Cerebellar cortex (tissue), 1 donor: Measurements from ENCODE around the gene EHD1.

Experiments used
- DNase-seq: peaks from one replicate; pipeline ENCODE4 v3.0.0-alpha.2; 2015; ENCODE audit warnings: low spot score

The EHD1 gene

GRCh38 chr11:64890522-64890939 lies 12.1 kb upstream of the EHD1 start:
- peak; percentile 76 for DNase-seq

- no peak for DNase-seq
Observed at GRCh38 chr11:64888729-64889511, 10.5 kb upstream of the EHD1 start.

GRCh38 chr11:64888406-64888728 lies 9.9 kb upstream of the EHD1 start:
- no peak for DNase-seq

- DNase-seq = peak; percentile 77
Observed at GRCh38 chr11:64887757-64888405, 9.5 kb upstream of the EHD1 start.

GRCh38 chr11:64887234-64887756 lies 8.9 kb upstream of the EHD1 start:
- no peak for DNase-seq

GRCh38 chr11:64885367-64886286 lies 7.2 kb upstream of the EHD1 start:
- DNase-seq = no peak

- no peak for DNase-seq
Observed at GRCh38 chr11:64884019-64884418, 5.6 kb upstream of the EHD1 start.

- DNase-seq = no peak
Observed at GRCh38 chr11:64883575-64883974, 5.2 kb upstream of the EHD1 start.

- no peak for DNase-seq
Observed at GRCh38 chr11:64882243-64882642, 3.8 kb upstream of the EHD1 start.

GRCh38 chr11:64881476-64881875 lies 3.1 kb upstream of the EHD1 start:
- DNase-seq = no peak

- DNase-seq = no peak
Observed at GRCh38 chr11:64880240-64881001, 2.0 kb upstream of the EHD1 start.

GRCh38 chr11:64879244-64879900 lies 951 bp upstream of the EHD1 start:
- no peak for DNase-seq

GRCh38 chr11:64878223-64878493 lies 263 bp downstream of the EHD1 start:
- DNase-seq = no peak

- DNase-seq = no peak
Observed at GRCh38 chr11:64877390-64878222, 815 bp downstream of the EHD1 start.

GRCh38 chr11:64876835-64877341 lies 1.5 kb downstream of the EHD1 start:
- no peak for DNase-seq

- no peak for DNase-seq
Observed at GRCh38 chr11:64876229-64876750, 2.1 kb downstream of the EHD1 start.

- peak; percentile 77 for DNase-seq
Observed at GRCh38 chr11:64875369-64876228, 2.8 kb downstream of the EHD1 start.

- DNase-seq = no peak
Observed at GRCh38 chr11:64874308-64875240, 3.8 kb downstream of the EHD1 start.
